ENCODE results near the gene ETNK1. TPM values are rescaled to one million over a fixed set of nuclear protein-coding genes. Genes with fewer than 3 reads are reported as not detected.
"Not testable (repeated sequence)": the region's sequence is repeated elsewhere in the genome, so short reads cannot be mapped to it uniquely, and the experiment has no call there.

The ETNK1 gene
- total RNA-seq, 4 donors from 2014 or later: 50.0 to 78.2 (median 57.4) TPM

GRCh38 chr12:22588817-22589216 is 36.2 kb upstream of the ETNK1 start:
- H3K27ac ChIP-seq: no peak overlapping the region
- WGBS, 2 donors: 86% methylated on average over 4 of the region's 4 CpGs
- no peaks in the 10 kb centered on the region for H3K27me3 ChIP-seq
- TF ChIP-seq, protein P1, sequence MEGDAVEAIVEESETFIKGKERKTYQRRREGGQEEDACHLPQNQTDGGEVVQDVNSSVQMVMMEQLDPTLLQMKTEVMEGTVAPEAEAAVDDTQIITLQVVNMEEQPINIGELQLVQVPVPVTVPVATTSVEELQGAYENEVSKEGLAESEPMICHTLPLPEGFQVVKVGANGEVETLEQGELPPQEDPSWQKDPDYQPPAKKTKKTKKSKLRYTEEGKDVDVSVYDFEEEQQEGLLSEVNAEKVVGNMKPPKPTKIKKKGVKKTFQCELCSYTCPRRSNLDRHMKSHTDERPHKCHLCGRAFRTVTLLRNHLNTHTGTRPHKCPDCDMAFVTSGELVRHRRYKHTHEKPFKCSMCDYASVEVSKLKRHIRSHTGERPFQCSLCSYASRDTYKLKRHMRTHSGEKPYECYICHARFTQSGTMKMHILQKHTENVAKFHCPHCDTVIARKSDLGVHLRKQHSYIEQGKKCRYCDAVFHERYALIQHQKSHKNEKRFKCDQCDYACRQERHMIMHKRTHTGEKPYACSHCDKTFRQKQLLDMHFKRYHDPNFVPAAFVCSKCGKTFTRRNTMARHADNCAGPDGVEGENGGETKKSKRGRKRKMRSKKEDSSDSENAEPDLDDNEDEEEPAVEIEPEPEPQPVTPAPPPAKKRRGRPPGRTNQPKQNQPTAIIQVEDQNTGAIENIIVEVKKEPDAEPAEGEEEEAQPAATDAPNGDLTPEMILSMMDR (IDR thresholded peaks at IDR 0.05): no peak
- no peak for TF ChIP-seq POLR2A (IDR thresholded peaks at IDR 0.05)
- peaks cover 0 to 5% of the 10 kb centered on the region in 2 donors for H3K4me1 ChIP-seq
- H3K9me3 ChIP-seq: no peaks in the 10 kb centered on the region
- H3K36me3 ChIP-seq: no peaks in the 10 kb centered on the region
- intact Hi-C loops (cut with DNase I): no loop called here
- no peak overlapping the region for H3K4me3 ChIP-seq (replicated peaks in 1 of 3)
- DNase-seq: no peak

- Histone ChIP-seq H3K27ac (no peak overlapping the region), H3K27me3 (no peaks in the 10 kb centered on the region), H3K4me3 (replicated peaks in 1 of 3) (no peak overlapping the region), H3K4me1 (peaks cover 0 to 11% of the 10 kb centered on the region in 2 donors), H3K9me3 (no peaks in the 10 kb centered on the region), H3K36me3 (no peaks in the 10 kb centered on the region)
- no peak for DNase-seq
- no peak for TF ChIP-seq POLR2A (IDR thresholded peaks at IDR 0.05)
- TF ChIP-seq, protein P1 (IDR thresholded peaks at IDR 0.05): no peak
- intact Hi-C loops (cut with DNase I): no loop called here
Observed at GRCh38 chr12:22593864-22594263, 31.1 kb upstream of the ETNK1 start.

GRCh38 chr12:22597539-22597938 is 27.4 kb upstream of the ETNK1 start:
- intact Hi-C loops (cut with DNase I); H3K27ac ChIP-seq; H3K36me3 ChIP-seq; H3K27me3 ChIP-seq; H3K4me3 ChIP-seq (replicated peaks in 1 of 3); DNase-seq; H3K9me3 ChIP-seq: not testable (repeated sequence)
- H3K4me1 ChIP-seq: peaks cover 0 to 11% of the 10 kb centered on the region in 2 donors
- 94 to 96% methylated on average over 6 of the region's 6 CpGs for WGBS, 2 donors

GRCh38 chr12:22598141-22598762 is 26.7 kb upstream of the ETNK1 start:
- no peaks in the 10 kb centered on the region for H3K36me3 ChIP-seq
- H3K4me3 ChIP-seq (replicated peaks in 1 of 3): no peak overlapping the region
- no peak for TF ChIP-seq POLR2A (IDR thresholded peaks at IDR 0.05)
- TF ChIP-seq, protein P1 (IDR thresholded peaks at IDR 0.05): no peak
- 22 to 47% methylated on average over 2 of the region's 2 CpGs for WGBS, 2 donors
- no peak overlapping the region for H3K27ac ChIP-seq
- peaks cover 0 to 11% of the 10 kb centered on the region in 2 donors for H3K4me1 ChIP-seq
- no peaks in the 10 kb centered on the region for H3K9me3 ChIP-seq
- no peak for DNase-seq
- intact Hi-C loops (cut with DNase I): no loop called here
- no peaks in the 10 kb centered on the region for H3K27me3 ChIP-seq

DNA sequence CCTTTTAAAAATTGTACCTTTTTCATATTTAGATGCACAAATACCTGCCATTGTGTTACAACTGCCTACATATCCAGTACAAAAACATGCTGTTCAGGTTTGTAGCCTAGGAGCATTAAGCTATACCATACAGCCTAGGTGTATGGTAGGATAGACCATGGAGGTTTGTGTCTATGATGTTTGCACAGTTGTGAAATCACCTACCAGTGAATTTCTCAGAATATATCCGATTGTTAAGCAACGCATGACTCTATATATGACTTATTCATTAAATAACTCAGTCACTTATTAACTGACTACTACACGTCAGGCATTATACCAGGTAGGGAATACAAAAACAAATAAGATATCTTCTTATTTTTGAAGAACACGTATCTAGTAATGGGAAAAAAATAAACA is 26.2 kb upstream of the ETNK1 start:
- Histone ChIP-seq H3K27ac (no peak overlapping the region), H3K4me1 (peaks cover 0 to 7% of the 10 kb centered on the region in 2 donors), H3K27me3 (no peaks in the 10 kb centered on the region), H3K4me3 (replicated peaks in 1 of 3) (no peak overlapping the region), H3K9me3 (no peaks in the 10 kb centered on the region), H3K36me3 (no peaks in the 10 kb centered on the region)
- WGBS, 2 donors: 94% methylated on average over 4 of the region's 4 CpGs
- DNase-seq: no peak
- TF ChIP-seq, protein P1 (IDR thresholded peaks at IDR 0.05): no peak
- TF ChIP-seq POLR2A (IDR thresholded peaks at IDR 0.05): no peak
- intact Hi-C loops (cut with DNase I): no loop called here

Data from thyroid gland (tissue), 4 donors.